GM23338 (cell line): ENCODE data around the gene SNTG2. TPM values are rescaled to one million over a fixed set of nuclear protein-coding genes. Genes with fewer than 3 reads are reported as not detected.

ENCODE experiments used
- ATAC-seq: fragments of 200-7000 bp; cut with Tn5 transposase; 3 replicates; pipeline ENCODE4 v1.9.1; 2020
- DNase-seq: peaks from one replicate; pipeline ENCODE4 v3.0.0-alpha.2; 2015; ENCODE audit warnings: low spot score
- H2AFZ ChIP-seq: fragments of 200-600 bp; sonication (generic); 2 replicates; pipeline ENCODE4 v1.8.0; 2016; ENCODE audit warnings: antibody characterized with exemption, mild to moderate bottlenecking, moderate library complexity
- H3F3A ChIP-seq: fragments of 200-600 bp; sonication (generic); replicated peaks from 2 replicates; pipeline ENCODE4 v1.8.0; 2017; ENCODE audit warnings: antibody characterized with exemption, mixed run types, low read depth
- H3K27ac ChIP-seq: fragments of 200-600 bp; sonication (generic); 2 replicates; pipeline ENCODE4 v1.6.1; 2016; ENCODE audit warnings: low read depth
- H3K27me3 ChIP-seq: fragments of 200-600 bp; sonication (generic); 2 replicates; pipeline ENCODE4 v1.8.0; 2016; ENCODE audit warnings: mild to moderate bottlenecking, mixed run types, moderate library complexity; ENCODE audit not compliant: insufficient read depth
- H3K36me3 ChIP-seq: fragments of 200-600 bp; sonication (generic); 2 replicates; pipeline ENCODE4 v1.8.0; 2016; ENCODE audit warnings: mild to moderate bottlenecking; ENCODE audit not compliant: insufficient read depth
- H3K4me1 ChIP-seq: fragments of 200-600 bp; sonication (generic); 2 replicates; pipeline ENCODE4 v1.8.0; 2016; ENCODE audit warnings: mild to moderate bottlenecking, moderate library complexity; ENCODE audit not compliant: insufficient read depth
- H3K4me2 ChIP-seq: fragments of 200-600 bp; sonication (generic); 2 replicates; pipeline ENCODE4 v1.7.1; 2017; ENCODE audit warnings: mixed run types
- H3K4me3 ChIP-seq: fragments of 200-600 bp; sonication (generic); 2 replicates; pipeline ENCODE4 v1.6.1; 2016; ENCODE audit warnings: mixed run types
- H3K79me2 ChIP-seq: fragments of 200-600 bp; sonication (generic); replicated peaks from 2 replicates; pipeline ENCODE4 v1.8.0; 2017; ENCODE audit warnings: mild to moderate bottlenecking; ENCODE audit not compliant: insufficient read depth
- H3K9me2 ChIP-seq: fragments of 200-600 bp; sonication (generic); 2 replicates; pipeline ENCODE4 v1.8.0; 2017; ENCODE audit not compliant: insufficient read depth
- H4K20me1 ChIP-seq: fragments of 200-600 bp; sonication (generic); replicated peaks from 2 replicates; pipeline ENCODE4 v1.8.0; 2017; ENCODE audit warnings: mild to moderate bottlenecking; ENCODE audit not compliant: insufficient read depth
- H3K27ac Mint-ChIP-seq: 2 replicates; pipeline ENCODE4 v1.8.0; 2020; ENCODE audit warnings: inconsistent platforms, mild to moderate bottlenecking, moderate library complexity, mixed read lengths
- H3K27me3 Mint-ChIP-seq: 3 replicates; pipeline ENCODE4 v1.8.0; 2022; ENCODE audit warnings: low read depth, mild to moderate bottlenecking, moderate library complexity, mixed read lengths, inconsistent platforms; ENCODE audit not compliant: insufficient read depth, poor library complexity
- H3K36me3 Mint-ChIP-seq: 3 replicates; pipeline ENCODE4 v1.8.0; 2021; ENCODE audit warnings: low read depth, mild to moderate bottlenecking, inconsistent platforms, moderate library complexity, mixed read lengths
- H3K4me1 Mint-ChIP-seq: 3 replicates; pipeline ENCODE4 v1.8.0; 2020; ENCODE audit warnings: mild to moderate bottlenecking, inconsistent platforms, mixed read lengths
- H3K4me3 Mint-ChIP-seq: 3 replicates; pipeline ENCODE4 v1.8.0; 2021; ENCODE audit warnings: moderate library complexity, mild to moderate bottlenecking, inconsistent platforms, mixed read lengths
- H3K9me3 Mint-ChIP-seq: 3 replicates; pipeline ENCODE4 v1.8.0; 2020; ENCODE audit warnings: moderate library complexity, mild to moderate bottlenecking, inconsistent platforms, mixed read lengths
- EZH2phosphoT487 ChIP-seq: fragments of 200-600 bp; sonication (generic); IDR thresholded peaks from one replicate; pipeline ENCODE4 v1.8.1; 2018; ENCODE audit warnings: antibody characterized with exemption; ENCODE audit not compliant: unreplicated experiment
- JUNB ChIP-seq: IDR thresholded peaks from one replicate; pipeline ENCODE4 v1.6.1; 2016; ENCODE audit warnings: antibody characterized with exemption; ENCODE audit not compliant: unreplicated experiment
- POLR2AphosphoS5 ChIP-seq: IDR thresholded peaks from 2 replicates; pipeline ENCODE4 v1.6.1; 2016; ENCODE audit warnings: antibody characterized with exemption, low read depth
- STAT1 ChIP-seq: IDR thresholded peaks from one replicate; pipeline ENCODE4 v1.6.1; 2016; ENCODE audit warnings: antibody characterized with exemption; ENCODE audit not compliant: unreplicated experiment
- ZNF331 ChIP-seq: fragments of 250-450 bp; sonication (Bioruptor Pico); IDR thresholded peaks from 2 replicates; pipeline ENCODE4 v1.5.0; 2020; ENCODE audit warnings: low read depth, mild to moderate bottlenecking, moderate library complexity
- polyA plus RNA-seq: library from polyadenylated mRNA; unstranded; fragments of >200 nt; fragmentation: Nextera tagmentation; extraction: Ambion mirVana; gene quantifications from 2 replicates; pipeline ENCODE4 v1.2.1, GENCODE V29; 2016
- total RNA-seq: library from RNA; depleted of rRNA; stranded (reverse); fragments of >200 nt; shearing (Covaris generic); gene quantifications from 2 replicates; pipeline ENCODE4 v1.2.3, GENCODE V29; 2014
- TF ChIP-seq, protein P1 (sequence below): IDR thresholded peaks from one replicate; pipeline ENCODE4 v1.6.1; 2018; ENCODE audit warnings: antibody characterized with exemption; ENCODE audit not compliant: unreplicated experiment
- TF ChIP-seq, protein P2 (sequence below), 2 experiments: fragments of 200-600 bp in 1 of 2; sonication (generic) in 1 of 2; conservative IDR thresholded peaks; 2 replicates each; pipeline versions ENCODE4 v1.5.1 to v1.6.1; 2016 to 2017; ENCODE audit warnings: antibody characterized with exemption in 2 of 2, low read depth in 2 of 2, mild to moderate bottlenecking in 2 of 2, moderate library complexity in 1 of 2
- TF ChIP-seq, protein P3 (sequence below): fragments of 250-450 bp; sonication (Bioruptor Pico); IDR thresholded peaks from 2 replicates; pipeline ENCODE4 v1.5.0; 2020; ENCODE audit warnings: mild to moderate bottlenecking, moderate library complexity

The SNTG2 gene
- total and polyA plus RNA-seq, 2 experiments from 2014 or later: 27.5 to 60.4 TPM

DNA sequence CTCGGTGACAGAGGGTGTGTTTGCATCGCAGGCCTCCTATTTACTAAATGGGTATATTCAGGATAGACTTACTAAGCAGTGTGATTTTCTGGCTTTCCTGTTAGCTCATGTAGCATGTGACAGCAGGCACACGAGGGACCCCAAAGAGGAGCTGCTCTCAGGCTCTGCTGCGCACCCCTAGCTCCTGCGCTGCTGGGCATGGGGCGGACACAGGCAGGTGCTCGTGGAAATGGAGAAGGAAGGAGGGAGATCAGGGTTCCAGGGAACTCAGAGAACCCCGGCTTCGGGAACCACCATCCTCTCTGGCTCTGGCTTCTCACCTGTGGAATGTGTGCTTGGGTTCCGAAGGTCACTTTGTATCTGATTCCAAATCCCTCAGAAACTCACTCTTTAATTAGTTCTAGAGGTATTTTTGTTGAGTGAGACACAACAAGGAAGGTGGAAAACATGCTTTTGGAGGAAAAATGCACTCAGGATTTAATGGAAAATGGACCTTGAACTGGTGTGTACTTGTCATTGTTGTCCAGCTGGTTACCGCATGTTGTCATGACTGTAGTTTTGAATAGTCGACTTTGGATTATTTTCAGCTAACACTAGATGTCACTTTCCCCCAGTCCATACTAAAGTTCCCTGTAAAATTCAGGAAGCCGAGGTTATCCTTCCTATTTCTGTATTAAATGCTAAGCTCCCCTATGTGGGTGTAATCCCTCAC is 3.5 kb downstream of the SNTG2 start:
- Mint-ChIP-seq H3K27me3 (peaks cover 8% of the 10 kb centered on the region), H3K36me3 (no peaks in the 10 kb centered on the region; the same call in 2 of the 3 replicates), H3K9me3 (no peaks in the 10 kb centered on the region), H3K27ac (no peak overlapping the region), H3K4me1 (peaks cover 64% of the 10 kb centered on the region), H3K4me3 (no peak overlapping the region; the same call in 2 of the 3 replicates)
- ATAC-seq (no peak), DNase-seq (no peak)
- no peak for TF ChIP-seq ZNF331 (CRISPR knock-in tag)
- TF ChIP-seq, protein P1, sequence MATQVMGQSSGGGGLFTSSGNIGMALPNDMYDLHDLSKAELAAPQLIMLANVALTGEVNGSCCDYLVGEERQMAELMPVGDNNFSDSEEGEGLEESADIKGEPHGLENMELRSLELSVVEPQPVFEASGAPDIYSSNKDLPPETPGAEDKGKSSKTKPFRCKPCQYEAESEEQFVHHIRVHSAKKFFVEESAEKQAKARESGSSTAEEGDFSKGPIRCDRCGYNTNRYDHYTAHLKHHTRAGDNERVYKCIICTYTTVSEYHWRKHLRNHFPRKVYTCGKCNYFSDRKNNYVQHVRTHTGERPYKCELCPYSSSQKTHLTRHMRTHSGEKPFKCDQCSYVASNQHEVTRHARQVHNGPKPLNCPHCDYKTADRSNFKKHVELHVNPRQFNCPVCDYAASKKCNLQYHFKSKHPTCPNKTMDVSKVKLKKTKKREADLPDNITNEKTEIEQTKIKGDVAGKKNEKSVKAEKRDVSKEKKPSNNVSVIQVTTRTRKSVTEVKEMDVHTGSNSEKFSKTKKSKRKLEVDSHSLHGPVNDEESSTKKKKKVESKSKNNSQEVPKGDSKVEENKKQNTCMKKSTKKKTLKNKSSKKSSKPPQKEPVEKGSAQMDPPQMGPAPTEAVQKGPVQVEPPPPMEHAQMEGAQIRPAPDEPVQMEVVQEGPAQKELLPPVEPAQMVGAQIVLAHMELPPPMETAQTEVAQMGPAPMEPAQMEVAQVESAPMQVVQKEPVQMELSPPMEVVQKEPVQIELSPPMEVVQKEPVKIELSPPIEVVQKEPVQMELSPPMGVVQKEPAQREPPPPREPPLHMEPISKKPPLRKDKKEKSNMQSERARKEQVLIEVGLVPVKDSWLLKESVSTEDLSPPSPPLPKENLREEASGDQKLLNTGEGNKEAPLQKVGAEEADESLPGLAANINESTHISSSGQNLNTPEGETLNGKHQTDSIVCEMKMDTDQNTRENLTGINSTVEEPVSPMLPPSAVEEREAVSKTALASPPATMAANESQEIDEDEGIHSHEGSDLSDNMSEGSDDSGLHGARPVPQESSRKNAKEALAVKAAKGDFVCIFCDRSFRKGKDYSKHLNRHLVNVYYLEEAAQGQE: no peak
- TF ChIP-seq EZH2phosphoT487: no peak
- TF ChIP-seq JUNB: no peak
- TF ChIP-seq, protein P2, sequence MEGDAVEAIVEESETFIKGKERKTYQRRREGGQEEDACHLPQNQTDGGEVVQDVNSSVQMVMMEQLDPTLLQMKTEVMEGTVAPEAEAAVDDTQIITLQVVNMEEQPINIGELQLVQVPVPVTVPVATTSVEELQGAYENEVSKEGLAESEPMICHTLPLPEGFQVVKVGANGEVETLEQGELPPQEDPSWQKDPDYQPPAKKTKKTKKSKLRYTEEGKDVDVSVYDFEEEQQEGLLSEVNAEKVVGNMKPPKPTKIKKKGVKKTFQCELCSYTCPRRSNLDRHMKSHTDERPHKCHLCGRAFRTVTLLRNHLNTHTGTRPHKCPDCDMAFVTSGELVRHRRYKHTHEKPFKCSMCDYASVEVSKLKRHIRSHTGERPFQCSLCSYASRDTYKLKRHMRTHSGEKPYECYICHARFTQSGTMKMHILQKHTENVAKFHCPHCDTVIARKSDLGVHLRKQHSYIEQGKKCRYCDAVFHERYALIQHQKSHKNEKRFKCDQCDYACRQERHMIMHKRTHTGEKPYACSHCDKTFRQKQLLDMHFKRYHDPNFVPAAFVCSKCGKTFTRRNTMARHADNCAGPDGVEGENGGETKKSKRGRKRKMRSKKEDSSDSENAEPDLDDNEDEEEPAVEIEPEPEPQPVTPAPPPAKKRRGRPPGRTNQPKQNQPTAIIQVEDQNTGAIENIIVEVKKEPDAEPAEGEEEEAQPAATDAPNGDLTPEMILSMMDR (conservative IDR thresholded peaks at IDR 0.05; ENCODE audit: low read depth in 2 of 2): peak in 1 of 2 experiments; percentile 8; a peak in 2 of 4 replicates
- Histone ChIP-seq H3F3A (0 out of 2 replicates have a peak, but pooled peaks cover 12% of the 10 kb centered on the region), H3K36me3 (no peaks in the 10 kb centered on the region), H3K27me3 (peaks cover 3% of the 10 kb centered on the region), H3K4me3 (peak overlapping the region; percentile 78; the same call in 1 of the 2 replicates), H2AFZ (no peak overlapping the region), H4K20me1 (peaks cover 56% of the 10 kb centered on the region), H3K4me2 (peak overlapping the region; percentile 80), H3K79me2 (peaks cover 77% of the 10 kb centered on the region), H3K27ac (no peak overlapping the region), H3K4me1 (peaks cover 69% of the 10 kb centered on the region), H3K9me2 (no peaks in the 10 kb centered on the region)

DNA sequence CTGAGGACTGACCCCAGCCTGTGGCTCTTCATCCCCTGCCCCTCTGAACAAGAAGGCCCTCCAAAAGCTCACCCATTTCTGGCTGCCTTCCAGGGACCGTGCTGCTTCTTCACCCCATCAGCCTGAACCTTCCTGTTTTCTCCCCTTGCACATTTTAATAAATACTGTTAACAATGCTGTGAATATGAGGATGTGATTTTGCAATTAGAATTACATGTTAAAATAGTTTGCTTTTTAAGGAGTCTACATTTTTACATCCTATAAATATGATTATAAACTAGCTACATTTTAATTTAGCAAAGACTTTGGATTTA is 4.0 kb downstream of the SNTG2 start:
- H3K9me2 ChIP-seq: no peaks in the 10 kb centered on the region
- H3K4me3 ChIP-seq: no peak overlapping the region
- Mint-ChIP-seq H3K27ac (no peak overlapping the region), H3K4me1 (peaks cover 66% of the 10 kb centered on the region), H3K4me3 (no peak overlapping the region), H3K27me3 (peaks cover 8% of the 10 kb centered on the region), H3K9me3 (no peaks in the 10 kb centered on the region), H3K36me3 (no peaks in the 10 kb centered on the region)
- peaks cover 61% of the 10 kb centered on the region for H4K20me1 ChIP-seq
- 0 out of 2 replicates have a peak, but pooled peaks cover 7% of the 10 kb centered on the region for H3F3A ChIP-seq
- H3K79me2 ChIP-seq: peaks cover 82% of the 10 kb centered on the region
- peaks cover 3% of the 10 kb centered on the region for H3K27me3 ChIP-seq
- peak overlapping the region; percentile 80 for H3K4me2 ChIP-seq
- ATAC-seq (no peak), DNase-seq (no peak)
- H2AFZ ChIP-seq: no peak overlapping the region
- no peaks in the 10 kb centered on the region for H3K36me3 ChIP-seq
- peaks cover 71% of the 10 kb centered on the region for H3K4me1 ChIP-seq
- no peak overlapping the region for H3K27ac ChIP-seq
- TF ChIP-seq POLR2AphosphoS5 (no peak), JUNB (no peak), STAT1 (no peak)
- TF ChIP-seq, protein P3, sequence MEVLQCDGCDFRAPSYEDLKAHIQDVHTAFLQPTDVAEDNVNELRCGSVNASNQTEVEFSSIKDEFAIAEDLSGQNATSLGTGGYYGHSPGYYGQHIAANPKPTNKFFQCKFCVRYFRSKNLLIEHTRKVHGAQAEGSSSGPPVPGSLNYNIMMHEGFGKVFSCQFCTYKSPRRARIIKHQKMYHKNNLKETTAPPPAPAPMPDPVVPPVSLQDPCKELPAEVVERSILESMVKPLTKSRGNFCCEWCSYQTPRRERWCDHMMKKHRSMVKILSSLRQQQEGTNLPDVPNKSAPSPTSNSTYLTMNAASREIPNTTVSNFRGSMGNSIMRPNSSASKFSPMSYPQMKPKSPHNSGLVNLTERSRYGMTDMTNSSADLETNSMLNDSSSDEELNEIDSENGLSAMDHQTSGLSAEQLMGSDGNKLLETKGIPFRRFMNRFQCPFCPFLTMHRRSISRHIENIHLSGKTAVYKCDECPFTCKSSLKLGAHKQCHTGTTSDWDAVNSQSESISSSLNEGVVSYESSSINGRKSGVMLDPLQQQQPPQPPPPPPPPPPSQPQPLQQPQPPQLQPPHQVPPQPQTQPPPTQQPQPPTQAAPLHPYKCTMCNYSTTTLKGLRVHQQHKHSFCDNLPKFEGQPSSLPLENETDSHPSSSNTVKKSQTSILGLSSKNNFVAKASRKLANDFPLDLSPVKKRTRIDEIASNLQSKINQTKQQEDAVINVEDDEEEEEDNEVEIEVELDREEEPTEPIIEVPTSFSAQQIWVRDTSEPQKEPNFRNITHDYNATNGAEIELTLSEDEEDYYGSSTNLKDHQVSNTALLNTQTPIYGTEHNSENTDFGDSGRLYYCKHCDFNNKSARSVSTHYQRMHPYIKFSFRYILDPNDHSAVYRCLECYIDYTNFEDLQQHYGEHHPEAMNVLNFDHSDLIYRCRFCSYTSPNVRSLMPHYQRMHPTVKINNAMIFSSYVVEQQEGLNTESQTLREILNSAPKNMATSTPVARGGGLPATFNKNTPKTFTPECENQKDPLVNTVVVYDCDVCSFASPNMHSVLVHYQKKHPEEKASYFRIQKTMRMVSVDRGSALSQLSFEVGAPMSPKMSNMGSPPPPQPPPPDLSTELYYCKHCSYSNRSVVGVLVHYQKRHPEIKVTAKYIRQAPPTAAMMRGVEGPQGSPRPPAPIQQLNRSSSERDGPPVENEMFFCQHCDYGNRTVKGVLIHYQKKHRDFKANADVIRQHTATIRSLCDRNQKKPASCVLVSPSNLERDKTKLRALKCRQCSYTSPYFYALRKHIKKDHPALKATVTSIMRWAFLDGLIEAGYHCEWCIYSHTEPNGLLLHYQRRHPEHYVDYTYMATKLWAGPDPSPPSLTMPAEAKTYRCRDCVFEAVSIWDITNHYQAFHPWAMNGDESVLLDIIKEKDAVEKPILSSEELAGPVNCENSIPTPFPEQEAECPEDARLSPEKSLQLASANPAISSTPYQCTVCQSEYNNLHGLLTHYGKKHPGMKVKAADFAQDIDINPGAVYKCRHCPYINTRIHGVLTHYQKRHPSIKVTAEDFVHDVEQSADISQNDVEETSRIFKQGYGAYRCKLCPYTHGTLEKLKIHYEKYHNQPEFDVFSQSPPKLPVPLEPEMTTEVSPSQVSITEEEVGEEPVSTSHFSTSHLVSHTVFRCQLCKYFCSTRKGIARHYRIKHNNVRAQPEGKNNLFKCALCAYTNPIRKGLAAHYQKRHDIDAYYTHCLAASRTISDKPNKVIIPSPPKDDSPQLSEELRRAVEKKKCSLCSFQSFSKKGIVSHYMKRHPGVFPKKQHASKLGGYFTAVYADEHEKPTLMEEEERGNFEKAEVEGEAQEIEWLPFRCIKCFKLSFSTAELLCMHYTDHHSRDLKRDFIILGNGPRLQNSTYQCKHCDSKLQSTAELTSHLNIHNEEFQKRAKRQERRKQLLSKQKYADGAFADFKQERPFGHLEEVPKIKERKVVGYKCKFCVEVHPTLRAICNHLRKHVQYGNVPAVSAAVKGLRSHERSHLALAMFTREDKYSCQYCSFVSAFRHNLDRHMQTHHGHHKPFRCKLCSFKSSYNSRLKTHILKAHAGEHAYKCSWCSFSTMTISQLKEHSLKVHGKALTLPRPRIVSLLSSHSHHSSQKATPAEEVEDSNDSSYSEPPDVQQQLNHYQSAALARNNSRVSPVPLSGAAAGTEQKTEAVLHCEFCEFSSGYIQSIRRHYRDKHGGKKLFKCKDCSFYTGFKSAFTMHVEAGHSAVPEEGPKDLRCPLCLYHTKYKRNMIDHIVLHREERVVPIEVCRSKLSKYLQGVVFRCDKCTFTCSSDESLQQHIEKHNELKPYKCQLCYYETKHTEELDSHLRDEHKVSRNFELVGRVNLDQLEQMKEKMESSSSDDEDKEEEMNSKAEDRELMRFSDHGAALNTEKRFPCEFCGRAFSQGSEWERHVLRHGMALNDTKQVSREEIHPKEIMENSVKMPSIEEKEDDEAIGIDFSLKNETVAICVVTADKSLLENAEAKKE (CRISPR knock-in tag): no peak
